Upper lobe of left lung (tissue), 6 donors: ENCODE results near the gene ZNF428. TPM values are rescaled to one million over a fixed set of nuclear protein-coding genes. Genes with fewer than 3 reads are reported as not detected.
A peak's percentile ranks its signal among the peaks of the same experiment; 100 is the strongest.

Experiments
- ATAC-seq, 2 donors: fragments of 200-7000 bp; cut with Tn5 transposase; one replicate each; pipeline ENCODE4 v1.9.1; 2022; ENCODE audit warnings: mild to moderate bottlenecking in 2 of 2, moderate library complexity in 2 of 2; ENCODE audit not compliant: low FRiP score in 2 of 2
- DNase-seq, 2 donors: peaks; one replicate each; pipeline ENCODE4 v3.0.0-alpha.2; 2019 to 2020
- H3K27ac ChIP-seq, 4 donors: fragments of 200-600 bp; sonication (generic); one replicate each; pipeline ENCODE4 v1.5.1; 2016 to 2019
- H3K27me3 ChIP-seq, 4 donors: fragments of 200-600 bp; sonication (generic); one replicate each; pipeline ENCODE4 v1.5.1; 2017 to 2019
- H3K36me3 ChIP-seq, 4 donors: fragments of 200-600 bp; sonication (generic); one replicate each; pipeline ENCODE4 v1.5.1; 2016 to 2019
- H3K4me1 ChIP-seq, 4 donors: fragments of 200-600 bp; sonication (generic); one replicate each; pipeline ENCODE4 v1.5.1; 2018 to 2019
- H3K4me3 ChIP-seq, 4 donors: fragments of 200-600 bp; sonication (generic); one replicate each; pipeline ENCODE4 v1.5.1; 2017 to 2019; ENCODE audit warnings: mild to moderate bottlenecking in 2 of 4, moderate library complexity in 1 of 4
- H3K9me3 ChIP-seq, 4 donors: fragments of 200-600 bp; sonication (generic); one replicate each; pipeline ENCODE4 v1.5.1; 2018 to 2019
- EP300 ChIP-seq, 4 donors: sonication (generic); formaldehyde crosslinking; IDR thresholded peaks; one replicate each; pipeline ENCODE4 v1.5.1; 2017; ENCODE audit warnings: antibody characterized with exemption in 4 of 4, control low read depth in 2 of 4
- POLR2A ChIP-seq, 4 donors: fragments of 450-650 bp; IDR thresholded peaks; one replicate each; pipeline ENCODE4 v1.5.1; 2016 to 2017; ENCODE audit warnings: antibody characterized with exemption in 4 of 4, mild to moderate bottlenecking in 2 of 4
- POLR2AphosphoS5 ChIP-seq, 2 donors: sonication (generic); formaldehyde crosslinking; IDR thresholded peaks; one replicate each; pipeline ENCODE4 v1.5.1; 2017; ENCODE audit warnings: antibody characterized with exemption in 2 of 2
- WGBS, 2 donors: methylation state at CpG; one replicate each; pipeline ENCODE4 v1.1.5; 2017 to 2018; 5-methylcytosine and 5-hydroxymethylcytosine counted together
- total RNA-seq, 6 donors: library from RNA; depleted of rRNA in 4 of 6; stranded (reverse); fragments of >200 nt in 4 of 6; gene quantifications; one replicate each; pipeline versions ENCODE4 v1.1.0 to v1.2.1, GENCODE V29; 2016 to 2021
- TF ChIP-seq, protein P1 (sequence below), 6 experiments: fragments of 450-650 bp in 4 of 6; fragments of 200-600 bp in 2 of 6; sonication (generic) in 2 of 6; IDR thresholded peaks; one replicate each; pipeline ENCODE4 v1.5.1; 2016 to 2019; ENCODE audit warnings: antibody characterized with exemption in 6 of 6
- donor health status: DM: no; HTN: no; CAD: no; lungs with moderate emphysema.
- donor health status: DM: no; HTN: yes; CAD: no; lungs with severe emphysema.

ZNF428 gene
- total RNA-seq, 6 donors from 2014 or later, result 10.5 to 37.0 (median 31.4) TPM

DNA sequence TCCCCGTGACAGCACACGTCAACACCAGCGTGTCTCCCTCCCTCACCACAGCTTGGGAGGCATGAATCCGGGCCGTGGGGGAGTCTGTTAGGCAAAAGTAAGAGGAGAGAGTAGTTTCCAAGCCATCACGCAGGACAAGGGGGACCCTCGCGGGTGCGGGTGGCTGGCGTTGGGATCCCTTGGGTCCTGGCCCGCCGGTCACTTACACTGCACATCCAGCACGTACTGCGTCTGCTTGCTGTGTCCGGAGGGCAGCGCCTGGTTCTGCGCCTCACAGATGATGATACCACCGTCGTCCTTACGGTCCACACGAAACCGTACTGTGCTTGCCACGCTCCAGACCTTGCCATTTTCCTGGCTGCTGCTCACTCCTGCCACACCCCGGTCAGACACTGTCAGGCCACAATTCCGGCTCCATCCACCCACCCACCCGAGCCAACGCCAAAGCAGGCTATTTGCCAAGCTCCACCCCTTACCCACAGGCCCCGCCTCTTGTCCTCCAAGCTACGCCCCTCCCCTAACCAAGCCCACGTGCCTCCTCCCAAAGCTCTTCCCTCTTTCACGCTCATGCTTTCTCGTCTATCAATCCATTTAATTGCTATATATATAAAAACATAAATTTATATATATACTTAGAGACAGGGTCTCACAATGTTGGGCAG lies 6.6 kb upstream of the ZNF428 start:
- Histone ChIP-seq H3K4me3 (no peak overlapping the region), H3K27me3 (no peaks in the 10 kb centered on the region), H3K9me3 (no peaks in the 10 kb centered on the region), H3K27ac (no peak overlapping the region), H3K36me3 (no peaks in the 10 kb centered on the region), H3K4me1 (peaks cover 0 to 5% (median 0%) of the 10 kb centered on the region in 4 donors)
- 79 to 82% methylated on average over 29 to 32 of the region's 32 CpGs for WGBS, 2 donors
- TF ChIP-seq POLR2A (IDR thresholded peaks at IDR 0.05), result no peak
- TF ChIP-seq, protein P1, sequence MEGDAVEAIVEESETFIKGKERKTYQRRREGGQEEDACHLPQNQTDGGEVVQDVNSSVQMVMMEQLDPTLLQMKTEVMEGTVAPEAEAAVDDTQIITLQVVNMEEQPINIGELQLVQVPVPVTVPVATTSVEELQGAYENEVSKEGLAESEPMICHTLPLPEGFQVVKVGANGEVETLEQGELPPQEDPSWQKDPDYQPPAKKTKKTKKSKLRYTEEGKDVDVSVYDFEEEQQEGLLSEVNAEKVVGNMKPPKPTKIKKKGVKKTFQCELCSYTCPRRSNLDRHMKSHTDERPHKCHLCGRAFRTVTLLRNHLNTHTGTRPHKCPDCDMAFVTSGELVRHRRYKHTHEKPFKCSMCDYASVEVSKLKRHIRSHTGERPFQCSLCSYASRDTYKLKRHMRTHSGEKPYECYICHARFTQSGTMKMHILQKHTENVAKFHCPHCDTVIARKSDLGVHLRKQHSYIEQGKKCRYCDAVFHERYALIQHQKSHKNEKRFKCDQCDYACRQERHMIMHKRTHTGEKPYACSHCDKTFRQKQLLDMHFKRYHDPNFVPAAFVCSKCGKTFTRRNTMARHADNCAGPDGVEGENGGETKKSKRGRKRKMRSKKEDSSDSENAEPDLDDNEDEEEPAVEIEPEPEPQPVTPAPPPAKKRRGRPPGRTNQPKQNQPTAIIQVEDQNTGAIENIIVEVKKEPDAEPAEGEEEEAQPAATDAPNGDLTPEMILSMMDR (IDR thresholded peaks at IDR 0.05), result no peak
- TF ChIP-seq EP300 (IDR thresholded peaks at IDR 0.05), result no peak
- TF ChIP-seq POLR2AphosphoS5 (IDR thresholded peaks at IDR 0.05), result no peak
- no peak for DNase-seq
- ATAC-seq, result peak in 1 of 2 donors; percentile 18

DNA sequence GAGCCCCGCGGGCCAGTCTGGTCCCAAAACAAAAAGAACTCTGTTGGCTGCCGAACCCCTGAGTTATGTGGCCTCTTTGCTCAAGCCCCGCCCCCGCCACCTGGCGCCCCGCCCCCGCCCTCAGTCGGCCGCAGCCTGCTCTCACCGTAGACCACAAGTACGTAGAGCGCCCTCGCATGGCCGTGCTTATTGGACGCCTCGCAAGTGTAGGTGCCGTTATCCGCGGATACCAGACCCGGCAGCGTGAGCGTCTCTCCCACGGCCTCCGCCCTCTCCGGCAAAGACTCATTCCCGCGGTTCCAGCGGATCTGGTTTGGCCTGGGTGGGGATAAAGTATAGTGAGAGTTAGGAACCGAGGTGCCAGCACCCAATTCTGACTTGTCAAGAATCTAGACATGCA lies 5.5 kb upstream of the ZNF428 start:
- Histone ChIP-seq H3K27ac (no peak overlapping the region), H3K4me1 (peaks cover 3 to 10% (median 4%) of the 10 kb centered on the region in 4 donors), H3K27me3 (no peaks in the 10 kb centered on the region), H3K4me3 (no peak overlapping the region), H3K9me3 (no peaks in the 10 kb centered on the region), H3K36me3 (no peaks in the 10 kb centered on the region)
- DNase-seq (peak; percentile 66 to 76), ATAC-seq (peak in 1 of 2 donors; percentile 25)
- WGBS, 2 donors, result 41 to 52% methylated on average over 4 to 23 of the region's 30 CpGs
- TF ChIP-seq POLR2A (IDR thresholded peaks at IDR 0.05) (no peak), EP300 (IDR thresholded peaks at IDR 0.05) (no peak), POLR2AphosphoS5 (IDR thresholded peaks at IDR 0.05) (no peak)
- TF ChIP-seq, protein P1 (IDR thresholded peaks at IDR 0.05), result no peak

DNA sequence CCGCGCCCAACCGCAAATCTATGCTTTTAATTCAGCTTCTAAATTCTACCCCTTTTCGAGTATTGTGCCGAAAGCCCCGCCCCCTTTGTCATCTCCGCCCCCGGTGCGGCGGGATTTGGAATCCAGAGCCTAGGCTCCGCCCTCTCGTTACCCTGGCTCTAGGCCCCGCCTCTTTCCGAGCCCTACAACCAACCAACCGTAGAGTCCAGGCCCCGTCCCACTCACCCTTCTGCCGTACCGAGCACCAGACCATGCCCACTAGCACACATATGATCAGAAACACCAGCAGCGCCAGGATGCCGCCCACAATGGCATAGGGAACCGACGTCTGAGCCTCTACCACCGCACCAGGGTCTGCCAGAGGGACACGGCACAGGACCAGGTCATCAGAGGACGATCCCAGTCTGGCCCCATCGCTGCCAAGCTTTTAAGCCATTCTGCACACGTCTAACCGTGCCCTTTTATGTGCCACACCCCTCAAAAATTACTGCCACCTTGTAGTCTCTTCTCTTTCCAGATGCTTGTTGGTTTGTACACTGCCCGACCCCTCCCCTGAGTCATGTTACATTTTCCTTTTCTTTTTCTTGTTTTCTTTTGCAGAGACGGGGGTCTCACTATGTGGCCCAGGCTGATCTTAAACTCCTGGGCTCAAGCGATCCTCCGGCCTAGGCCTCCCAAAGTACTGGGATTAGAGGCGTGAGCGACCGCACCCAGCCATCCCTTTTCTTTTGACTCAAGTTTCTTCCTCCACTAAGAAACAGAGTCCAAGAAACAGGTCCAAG lies 4.7 kb upstream of the ZNF428 start:
- ATAC-seq, result no peak
- no peaks in the 10 kb centered on the region for H3K9me3 ChIP-seq
- no peak overlapping the region for H3K27ac ChIP-seq
- H3K4me1 ChIP-seq, result peaks cover 3 to 10% (median 5%) of the 10 kb centered on the region in 4 donors
- no peaks in the 10 kb centered on the region for H3K27me3 ChIP-seq
- H3K36me3 ChIP-seq, result no peaks in the 10 kb centered on the region
- no peak for TF ChIP-seq POLR2AphosphoS5 (IDR thresholded peaks at IDR 0.05)
- no peak for TF ChIP-seq POLR2A (IDR thresholded peaks at IDR 0.05)
- TF ChIP-seq, protein P1 (IDR thresholded peaks at IDR 0.05), result no peak
- TF ChIP-seq EP300 (IDR thresholded peaks at IDR 0.05), result no peak
- no peak overlapping the region for H3K4me3 ChIP-seq
- peak in 1 of 2 donors; percentile 74 for DNase-seq
- WGBS, 2 donors, result 84 to 94% methylated on average over 35 of the region's 35 CpGs

DNA sequence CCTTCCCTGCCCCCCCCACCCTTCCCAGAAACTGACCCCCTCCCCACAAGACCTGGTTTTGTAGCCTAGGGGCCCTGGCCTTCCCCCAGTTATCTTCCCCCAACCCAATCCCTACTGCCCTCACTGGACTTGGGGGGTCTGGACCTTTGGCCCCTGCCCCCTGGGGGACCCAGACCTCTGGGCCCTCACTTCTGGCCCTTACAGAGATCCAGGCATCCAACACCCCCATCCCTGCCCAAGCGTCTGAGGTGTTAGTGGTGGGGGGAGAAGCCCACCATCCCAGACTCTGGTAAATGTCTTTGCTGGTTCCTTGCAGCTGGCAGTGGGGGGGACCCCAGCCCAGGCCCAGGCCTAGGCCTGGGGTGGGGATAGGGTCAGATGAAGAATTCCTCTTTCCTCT lies 3.5 kb upstream of the ZNF428 start:
- no peaks in the 10 kb centered on the region for H3K27me3 ChIP-seq
- DNase-seq, result no peak
- H3K4me3 ChIP-seq, result no peak overlapping the region
- H3K9me3 ChIP-seq, result no peaks in the 10 kb centered on the region
- TF ChIP-seq POLR2A (IDR thresholded peaks at IDR 0.05) (no peak), POLR2AphosphoS5 (IDR thresholded peaks at IDR 0.05) (no peak), EP300 (IDR thresholded peaks at IDR 0.05) (no peak)
- TF ChIP-seq, protein P1 (IDR thresholded peaks at IDR 0.05), result no peak
- no peaks in the 10 kb centered on the region for H3K36me3 ChIP-seq
- ATAC-seq, result no peak
- peaks cover 5 to 18% (median 11%) of the 10 kb centered on the region in 4 donors for H3K4me1 ChIP-seq
- WGBS, 2 donors, result 100% methylated on average over 1 of the region's 1 CpG; no CpG with 5 or more reads in 1 of the 2 donors
- no peak overlapping the region for H3K27ac ChIP-seq
